Right kidney (tissue), 1 donor: ENCODE measurements around the gene CARS1.
A peak's percentile ranks its signal among the peaks of the same experiment; 100 is the strongest.

ENCODE experiments used
- DNase-seq: peaks from one replicate; pipeline ENCODE4 v3.0.0-alpha.2; 2016

CARS1 gene

DNA sequence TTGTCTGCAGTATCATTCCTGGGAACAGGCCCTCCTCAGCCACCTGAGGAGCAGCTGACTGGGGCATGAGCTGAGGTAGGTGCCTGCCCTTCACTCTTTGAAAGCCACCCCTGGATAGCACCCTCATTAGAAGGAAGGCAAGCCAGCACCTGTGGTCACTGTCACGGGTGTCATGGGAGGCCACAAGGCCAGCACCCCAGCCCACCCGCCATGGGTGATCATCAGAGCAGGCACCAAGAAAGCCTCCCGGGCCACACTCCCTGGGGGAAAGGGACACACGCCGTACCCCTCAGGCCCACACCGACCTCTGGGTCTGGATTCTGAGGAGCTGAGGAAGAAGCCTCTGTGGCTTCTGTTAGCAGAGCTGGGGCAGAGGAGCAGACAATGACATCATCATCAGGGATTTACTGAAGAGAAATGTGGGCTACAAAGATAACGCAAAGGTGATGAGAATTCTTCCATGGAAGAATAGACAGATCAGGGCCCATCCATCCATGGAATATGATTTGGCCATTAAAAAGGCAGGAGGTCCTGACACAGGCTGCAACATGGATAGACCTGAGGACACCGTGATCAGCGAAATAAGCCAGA is 48.4 kb downstream of the CARS1 start:
- no peak for DNase-seq

GRCh38 chr11:3007404-3008010 is 49.7 kb downstream of the CARS1 start:
- DNase-seq, result no peak

- no peak for DNase-seq
Measured at GRCh38 chr11:3006505-3007260, 50.5 kb downstream of the CARS1 start.

DNA sequence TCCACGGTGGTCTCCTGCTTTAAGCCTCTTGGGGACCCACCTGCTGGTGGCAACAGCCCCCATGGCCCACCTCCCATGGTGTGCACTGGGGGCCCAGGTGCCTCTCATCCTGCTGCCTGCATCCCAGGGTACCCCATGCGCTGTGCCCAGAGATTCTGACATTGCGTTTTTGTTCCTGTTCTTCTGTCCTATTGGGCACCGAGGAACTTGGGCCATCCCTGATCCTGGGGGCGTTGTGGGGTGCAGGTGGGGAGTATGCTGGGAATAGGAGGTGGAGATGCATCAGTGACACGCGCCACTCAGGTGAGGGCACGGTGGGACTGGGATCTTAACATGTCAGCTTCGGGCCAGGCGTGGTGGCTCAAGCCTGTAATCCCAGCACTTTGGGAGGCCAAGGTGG is 52.7 kb downstream of the CARS1 start:
- DNase-seq, result no peak

- no peak for DNase-seq
Measured at GRCh38 chr11:3003396-3004231, 53.6 kb downstream of the CARS1 start.

DNA sequence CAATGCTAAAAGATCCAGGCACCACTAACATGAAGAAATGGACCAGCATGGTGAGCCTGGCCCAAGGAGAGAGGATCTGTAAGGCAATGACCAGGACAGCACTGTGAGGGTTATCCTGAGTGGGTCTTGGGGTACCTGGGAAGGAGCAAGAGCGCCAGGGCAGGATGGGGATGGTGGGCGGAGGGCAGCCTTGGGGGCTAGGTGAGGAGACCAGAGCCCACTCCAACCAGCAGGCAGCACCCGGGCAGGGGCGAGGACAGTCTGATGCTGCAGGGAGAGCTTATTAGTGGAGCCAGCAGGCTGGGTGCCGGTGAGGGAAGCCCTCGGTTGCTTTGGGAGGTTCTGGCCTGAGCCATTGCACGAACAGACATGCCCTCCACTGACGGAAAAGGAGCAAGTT is 54.4 kb downstream of the CARS1 start:
- DNase-seq, result no peak

DNA sequence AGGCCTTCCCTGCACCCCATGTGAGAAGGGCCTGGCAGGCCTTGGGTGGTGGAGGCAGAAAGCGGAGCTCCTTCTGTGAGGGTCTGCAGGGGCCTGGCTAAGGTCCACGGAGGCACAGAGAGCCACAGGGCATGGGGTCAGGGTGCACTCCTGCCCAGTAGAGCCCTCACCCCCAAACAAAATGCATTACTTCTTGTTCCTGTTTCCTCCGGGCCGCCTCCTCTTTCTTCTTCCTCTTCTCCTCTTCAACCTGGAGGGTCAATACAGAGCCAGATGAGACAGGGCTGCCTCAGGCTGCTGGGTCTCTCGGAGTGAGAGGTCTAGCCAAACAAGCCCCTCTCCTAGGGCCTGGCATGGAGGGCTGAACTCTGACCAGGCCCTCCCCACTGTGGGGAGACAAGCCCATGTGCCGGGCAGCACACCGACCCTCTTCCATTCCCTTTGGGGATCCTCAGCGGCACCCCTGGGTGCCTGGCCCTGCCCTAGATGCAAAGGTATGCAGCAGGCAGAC is 54.8 kb downstream of the CARS1 start:
- no peak for DNase-seq

DNA sequence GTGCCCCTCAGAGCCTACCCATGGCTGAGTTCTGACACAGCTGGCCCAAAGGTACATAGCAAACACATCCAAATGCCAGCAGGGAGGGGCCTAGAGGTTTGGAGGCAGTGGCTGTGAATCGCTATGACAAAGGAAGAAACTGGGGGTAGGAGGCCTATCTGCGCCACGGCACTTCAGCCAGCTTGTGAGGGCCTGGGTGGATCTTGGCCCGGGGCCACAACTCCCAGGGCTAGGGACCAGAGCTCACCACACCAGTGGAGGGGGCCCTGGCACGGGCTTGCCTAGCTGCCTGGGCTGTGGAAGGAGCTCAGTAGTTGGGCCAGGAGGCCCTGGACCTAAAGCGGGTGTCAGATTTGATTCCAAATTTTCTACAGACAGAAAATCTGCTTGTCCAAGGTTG is 55.7 kb downstream of the CARS1 start:
- no peak for DNase-seq

DNA sequence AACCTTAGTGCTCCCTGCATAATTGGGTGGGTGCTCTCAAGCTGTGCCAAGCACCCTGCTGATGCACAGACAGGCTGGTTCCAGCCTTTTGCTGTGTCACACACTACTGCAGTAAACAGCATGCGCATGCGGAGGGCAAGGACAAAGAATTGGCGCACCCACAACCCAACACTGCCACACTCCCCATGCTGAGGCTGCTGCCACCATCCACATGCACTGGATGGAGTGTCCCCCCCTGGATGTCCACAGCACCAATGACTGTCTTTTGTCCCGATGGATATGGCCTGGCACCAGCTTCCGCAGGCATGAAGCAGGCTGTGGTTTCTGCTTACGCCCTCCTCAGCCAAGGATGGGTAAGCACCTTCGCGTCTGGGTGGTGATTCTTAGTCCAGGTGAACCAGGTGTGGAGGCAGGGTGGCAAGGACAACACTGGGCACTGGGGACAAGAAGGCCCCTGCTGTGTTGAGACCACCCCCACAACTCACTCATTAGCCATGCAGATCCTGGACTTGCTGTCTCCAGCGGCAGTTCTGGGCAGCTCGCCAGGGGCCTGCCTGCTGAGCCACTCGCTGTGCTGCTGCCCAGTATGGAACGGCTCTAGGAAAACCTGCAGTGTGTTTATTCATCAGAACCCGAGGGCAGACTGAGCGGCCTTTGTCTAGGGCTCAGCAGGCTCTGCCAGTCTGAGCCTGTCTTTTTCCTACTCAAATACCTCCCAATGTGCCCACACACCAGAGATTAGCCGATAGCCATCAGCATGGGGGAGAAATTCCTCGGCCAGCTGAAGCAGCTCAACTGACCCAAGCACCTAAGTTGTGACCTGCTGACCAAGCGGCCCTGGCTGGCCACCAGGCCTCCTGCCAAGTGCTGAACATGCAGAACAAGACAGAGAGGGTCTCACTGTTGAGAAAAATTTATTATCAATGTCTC is 56.9 kb downstream of the CARS1 start:
- DNase-seq, result peak; percentile 31

DNA sequence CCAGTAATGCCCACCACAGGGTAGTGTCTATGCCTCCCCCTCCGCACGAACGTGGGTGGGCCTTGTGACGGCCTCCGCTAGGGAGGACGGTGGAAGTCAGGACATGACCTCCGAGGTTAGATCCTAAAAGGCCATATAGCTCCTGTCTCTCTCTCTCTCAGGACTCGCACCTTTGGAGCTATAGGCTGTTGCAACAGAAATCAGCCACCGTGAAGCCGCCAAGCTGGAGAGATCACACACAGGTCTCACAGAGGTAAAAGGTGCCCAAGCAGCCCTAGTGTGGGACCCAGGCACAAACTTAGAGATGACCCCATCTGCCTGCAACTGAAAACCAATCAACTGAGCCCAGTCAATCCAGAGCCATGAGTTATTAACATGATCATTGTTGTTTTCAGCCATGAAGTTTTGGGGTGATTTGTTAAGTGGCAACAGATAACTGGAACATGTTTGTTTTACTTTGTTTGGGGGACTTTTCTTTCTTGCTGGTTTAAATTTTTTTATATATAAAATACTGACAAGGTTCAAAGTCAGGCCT is 57.7 kb downstream of the CARS1 start:
- no peak for DNase-seq

GRCh38 chr11:2998073-2998850 is 59.0 kb downstream of the CARS1 start:
- DNase-seq, result no peak

DNA sequence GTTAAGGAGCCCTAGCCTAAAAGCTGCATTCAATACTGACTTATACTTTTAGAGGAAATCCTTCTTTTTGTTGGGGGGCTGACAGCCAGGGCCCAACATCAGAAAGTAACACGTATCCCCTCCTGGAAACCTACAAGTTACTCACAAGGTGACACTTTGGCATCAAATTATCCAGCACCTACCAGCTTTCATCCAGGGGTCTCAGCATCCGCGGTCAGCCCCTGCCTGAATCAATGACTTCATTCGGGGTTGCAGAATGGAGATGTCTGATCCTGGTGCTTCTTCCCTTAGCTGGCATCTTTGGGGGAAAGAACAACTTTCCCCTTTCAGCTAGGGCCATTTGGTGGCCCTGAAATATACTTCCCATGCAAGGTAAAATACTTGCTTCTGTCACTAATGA is 59.8 kb downstream of the CARS1 start:
- DNase-seq, result no peak

GRCh38 chr11:2996976-2997375 is 60.2 kb downstream of the CARS1 start:
- DNase-seq, result no peak

DNA sequence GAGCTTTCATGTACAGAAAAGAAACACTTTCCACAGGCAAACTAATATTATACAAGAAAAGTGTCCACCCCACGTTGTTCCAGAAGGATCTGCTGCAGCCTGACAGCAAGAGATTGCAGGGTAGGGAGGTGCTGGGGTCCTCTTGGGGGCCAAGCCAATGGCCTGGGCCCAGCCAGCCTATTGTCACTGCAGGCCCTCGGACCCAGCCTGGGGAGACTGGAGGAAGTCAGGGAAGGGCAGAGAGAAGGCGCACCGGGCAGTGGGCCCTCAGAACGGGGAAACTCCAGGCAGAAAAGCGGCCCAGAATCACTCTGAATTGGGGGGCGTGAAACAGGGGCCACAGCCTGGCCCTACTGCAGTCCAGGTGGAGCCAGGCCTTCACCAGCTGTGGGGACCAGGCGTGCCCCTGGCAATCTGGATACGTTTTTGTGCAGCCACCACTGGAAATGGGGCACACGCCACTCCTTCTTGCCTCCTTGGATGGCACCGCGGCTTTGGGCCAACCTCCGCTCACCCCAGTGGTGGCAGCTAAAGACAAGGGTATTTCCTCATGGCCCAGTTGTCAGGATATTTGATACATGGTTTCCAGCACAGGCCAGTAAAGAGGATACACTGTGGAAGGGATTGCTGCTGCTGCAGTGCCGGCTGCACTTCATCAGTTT is 61.2 kb downstream of the CARS1 start:
- no peak for DNase-seq

GRCh38 chr11:2995031-2995561 is 62.1 kb downstream of the CARS1 start:
- no peak for DNase-seq

- no peak for DNase-seq
Measured at GRCh38 chr11:2994336-2994730, 62.9 kb downstream of the CARS1 start.

DNA sequence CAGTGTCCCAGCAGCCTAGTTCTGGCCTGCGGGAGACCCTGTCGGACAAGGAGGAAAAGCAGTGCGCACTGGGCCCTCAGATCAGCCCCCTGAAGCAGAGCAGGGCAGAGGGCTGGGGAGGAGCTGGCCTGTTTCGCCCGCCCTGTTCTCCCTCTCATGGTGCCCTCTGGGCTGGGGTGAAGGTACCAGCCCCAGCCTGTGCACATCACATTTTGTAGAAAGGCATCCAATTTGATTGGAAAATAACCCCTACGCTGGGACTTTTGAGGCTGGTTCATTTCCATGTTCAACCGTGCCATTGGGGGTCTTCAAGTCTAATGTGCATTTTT is 64.3 kb downstream of the CARS1 start:
- DNase-seq, result no peak

- DNase-seq, result peak; percentile 94
Measured at GRCh38 chr11:2992234-2992996, 64.8 kb downstream of the CARS1 start, which contains the start of gene NAP1L4. TSS of gene NAP1L4 (minus strand) at chr11:2992329. CDS start at chr11:2979220, 13,109 bp downstream.
